Loucy (cell line): ENCODE data around the gene MMP20.

ENCODE experiments used
- EZH2phosphoT487 ChIP-seq: fragments of 200-600 bp; IDR thresholded peaks from 2 replicates; pipeline ENCODE4 v1.6.1; 2018; ENCODE audit warnings: antibody characterized with exemption, mild to moderate bottlenecking, moderate library complexity, borderline replicate concordance
- TF ChIP-seq, protein P1 (sequence below): fragments of 200-600 bp; sonication (generic); conservative IDR thresholded peaks from 2 replicates; pipeline ENCODE4 v1.5.1; 2014; ENCODE audit warnings: mild to moderate bottlenecking, antibody characterized with exemption, low read length

DNA sequence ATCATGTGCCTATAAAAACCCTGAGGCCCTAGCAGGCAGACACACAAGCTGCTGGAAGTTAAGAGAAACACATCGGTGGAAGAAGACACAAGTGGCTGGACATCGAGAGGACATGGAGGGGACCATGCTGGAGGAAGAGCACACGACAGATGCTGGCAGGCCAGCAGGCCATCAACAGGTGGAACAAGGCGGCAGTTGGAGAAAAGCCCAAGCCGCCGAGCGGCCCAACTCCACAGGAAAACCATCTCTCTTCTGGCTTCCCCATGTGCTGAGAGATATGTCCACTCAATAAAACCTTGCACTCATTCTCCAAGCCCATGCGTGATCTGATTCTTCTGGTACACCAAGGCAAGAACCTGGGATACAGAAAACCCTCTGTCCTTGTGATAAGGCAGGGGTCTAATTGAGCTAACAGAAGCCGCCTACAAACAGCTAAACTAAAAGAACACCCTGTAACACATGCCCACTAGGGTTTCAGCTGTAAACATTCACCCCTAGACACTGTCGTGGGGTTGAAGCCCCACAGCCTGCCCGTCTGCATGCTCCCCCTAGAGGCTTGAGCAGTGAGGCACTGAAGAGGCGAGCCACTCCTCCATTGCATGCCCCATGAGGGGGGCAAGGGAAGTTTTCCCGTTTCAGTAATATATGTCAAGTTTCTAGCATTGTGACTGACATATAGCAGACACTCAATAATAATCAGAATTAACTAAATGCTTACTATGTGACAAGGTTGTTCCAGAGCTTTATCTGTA lies 39.0 kb upstream of the MMP20 start:
- TF ChIP-seq, protein P1, sequence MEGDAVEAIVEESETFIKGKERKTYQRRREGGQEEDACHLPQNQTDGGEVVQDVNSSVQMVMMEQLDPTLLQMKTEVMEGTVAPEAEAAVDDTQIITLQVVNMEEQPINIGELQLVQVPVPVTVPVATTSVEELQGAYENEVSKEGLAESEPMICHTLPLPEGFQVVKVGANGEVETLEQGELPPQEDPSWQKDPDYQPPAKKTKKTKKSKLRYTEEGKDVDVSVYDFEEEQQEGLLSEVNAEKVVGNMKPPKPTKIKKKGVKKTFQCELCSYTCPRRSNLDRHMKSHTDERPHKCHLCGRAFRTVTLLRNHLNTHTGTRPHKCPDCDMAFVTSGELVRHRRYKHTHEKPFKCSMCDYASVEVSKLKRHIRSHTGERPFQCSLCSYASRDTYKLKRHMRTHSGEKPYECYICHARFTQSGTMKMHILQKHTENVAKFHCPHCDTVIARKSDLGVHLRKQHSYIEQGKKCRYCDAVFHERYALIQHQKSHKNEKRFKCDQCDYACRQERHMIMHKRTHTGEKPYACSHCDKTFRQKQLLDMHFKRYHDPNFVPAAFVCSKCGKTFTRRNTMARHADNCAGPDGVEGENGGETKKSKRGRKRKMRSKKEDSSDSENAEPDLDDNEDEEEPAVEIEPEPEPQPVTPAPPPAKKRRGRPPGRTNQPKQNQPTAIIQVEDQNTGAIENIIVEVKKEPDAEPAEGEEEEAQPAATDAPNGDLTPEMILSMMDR, result peak; percentile 75
- no peak for TF ChIP-seq EZH2phosphoT487
